Activated T-helper 2 cell treated with anti-CD3 and anti-CD28 coated beads, Interferon-gamma antibody, Interleukin-2, Interleukin-4, amounts not matched to agents 10 μg/mL and 5 μg/mL and 100 μg/mL, durations not matched to agents 14 hours and 24 hours and 36 hours (primary cell): ENCODE results near the gene KIF7. TPM values are rescaled to one million over a fixed set of nuclear protein-coding genes. Genes with fewer than 3 reads are reported as not detected.

Experiments used
- DNase-seq: peaks from one replicate; pipeline ENCODE4 v3.0.0; 2021; ENCODE audit warnings: low spot score
- H3K27ac Mint-ChIP-seq: one replicate; pipeline ENCODE4 v1.8.0; 2021; ENCODE audit warnings: mixed read lengths
- H3K27me3 Mint-ChIP-seq: one replicate; pipeline ENCODE4 v1.8.0; 2021; ENCODE audit warnings: low read depth, mixed read lengths
- H3K36me3 Mint-ChIP-seq: one replicate; pipeline ENCODE4 v1.8.0; 2021; ENCODE audit warnings: low read depth, mixed read lengths
- H3K4me1 Mint-ChIP-seq: one replicate; pipeline ENCODE4 v1.8.0; 2021; ENCODE audit warnings: low read depth, mixed read lengths
- H3K4me3 Mint-ChIP-seq: one replicate; pipeline ENCODE4 v1.8.0; 2021; ENCODE audit warnings: low read depth, mild to moderate bottlenecking, moderate library complexity, mixed read lengths
- H3K9me3 Mint-ChIP-seq: one replicate; pipeline ENCODE4 v1.8.0; 2021; ENCODE audit warnings: mixed read lengths
- intact Hi-C: fragments of 100-400 bp; cut with micrococcal nuclease; formaldehyde crosslinking; loops from one replicate; pipeline ENCODE4 v1.15.1; 2023
- total RNA-seq: library from RNA; stranded (reverse); gene quantifications from 2 replicates; pipeline ENCODE4 v1.2.3, GENCODE V29; 2022

KIF7 gene
- total RNA-seq, 1 donor from 2014 or later, result 4.2 TPM

GRCh38 chr15:89680282-89680873, 25.1 kb upstream of the KIF7 start:
- Mint-ChIP-seq H3K4me1 (no peaks in the 10 kb centered on the region), H3K9me3 (no peaks in the 10 kb centered on the region), H3K4me3 (no peak overlapping the region), H3K36me3 (no peaks in the 10 kb centered on the region), H3K27me3 (peaks cover 13% of the 10 kb centered on the region), H3K27ac (no peak overlapping the region)
- DNase-seq, result no peak
- intact Hi-C loops, result no loop called here

GRCh38 chr15:89679212-89679611, 23.9 kb upstream of the KIF7 start, which contains the start of gene PLIN1:
TSS of gene PLIN1 (minus strand) at chr15:89679367. CDS start at chr15:89677489, 1,878 bp downstream.
- Mint-ChIP-seq H3K4me3 (no peak within 1 kb of the TSS), H3K36me3 (no peaks in the 10 kb centered on the region), H3K9me3 (no peaks in the 10 kb centered on the region), H3K4me1 (no peaks in the 10 kb centered on the region), H3K27me3 (peaks cover 13% of the 10 kb centered on the region), H3K27ac (no peak within 1 kb of the TSS)
- DNase-seq, result no peak
- intact Hi-C loops, result no loop called here

DNA sequence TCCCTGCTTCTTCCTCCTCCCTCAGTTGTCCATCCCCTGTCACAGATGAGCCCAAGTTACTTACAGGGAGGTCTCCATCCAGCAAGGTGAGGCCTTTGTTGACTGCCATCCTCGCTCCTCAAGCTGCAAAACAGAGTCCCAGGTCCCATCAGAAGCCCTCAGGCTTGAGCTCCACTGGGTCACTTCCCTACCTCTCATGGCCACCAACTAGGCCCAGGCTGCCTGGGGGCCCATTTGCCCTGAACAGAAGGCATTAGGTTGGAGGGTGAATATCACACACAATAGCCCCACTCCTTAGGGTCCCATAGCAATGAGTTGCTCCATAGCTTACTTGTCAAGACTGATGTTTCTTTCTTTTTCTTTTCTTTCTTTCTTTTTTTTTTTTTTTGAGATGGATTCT, 22.1 kb upstream of the KIF7 start:
- Mint-ChIP-seq H3K9me3 (no peaks in the 10 kb centered on the region), H3K36me3 (no peaks in the 10 kb centered on the region), H3K27ac (no peak overlapping the region), H3K27me3 (peaks cover 13% of the 10 kb centered on the region), H3K4me3 (no peak overlapping the region), H3K4me1 (no peaks in the 10 kb centered on the region)
- no peak for DNase-seq
- intact Hi-C loops, result no loop called here

DNA sequence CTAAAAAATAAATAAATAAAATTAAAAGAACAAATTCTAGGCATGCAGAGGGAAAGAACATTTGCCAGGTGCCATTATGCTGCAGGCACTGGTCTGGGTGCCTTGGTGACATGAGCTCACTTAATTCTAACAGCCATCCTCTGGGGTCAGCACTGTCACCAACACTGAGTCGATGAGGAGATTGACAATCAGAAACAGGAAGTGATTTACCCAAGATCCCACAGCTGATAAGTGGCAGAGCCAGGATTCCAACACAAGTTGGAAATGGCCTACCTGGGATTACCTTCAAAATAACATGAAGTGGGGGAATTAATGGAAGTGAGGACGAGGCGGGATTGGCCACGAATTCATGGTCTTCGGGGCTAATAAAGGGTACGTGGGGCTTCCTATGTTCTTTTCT, 20.3 kb upstream of the KIF7 start:
- Mint-ChIP-seq H3K4me1 (no peaks in the 10 kb centered on the region), H3K36me3 (no peaks in the 10 kb centered on the region), H3K27me3 (peaks cover 9% of the 10 kb centered on the region), H3K4me3 (no peak overlapping the region), H3K27ac (no peak overlapping the region), H3K9me3 (no peaks in the 10 kb centered on the region)
- DNase-seq, result no peak
- intact Hi-C loops, result no loop called here

DNA sequence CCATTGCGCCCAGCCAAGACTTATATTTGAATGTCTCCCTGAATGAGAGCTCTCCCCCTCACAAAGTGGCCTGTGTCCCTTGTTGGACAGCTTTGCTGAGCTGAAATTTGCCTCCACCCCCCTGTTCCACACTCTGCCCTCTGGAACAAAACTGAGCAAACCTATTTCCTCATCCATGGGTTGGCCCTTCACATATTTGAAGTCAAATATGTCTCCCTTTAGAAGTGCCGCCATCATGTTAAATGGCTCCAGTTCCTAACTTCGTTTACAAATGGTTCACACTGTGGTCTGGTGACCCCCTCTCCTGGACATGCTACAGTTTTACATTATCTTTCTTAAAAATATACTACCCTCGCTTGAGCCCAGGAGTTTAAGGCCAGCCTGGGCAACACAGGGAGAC, 19.3 kb upstream of the KIF7 start:
- DNase-seq, result no peak
- Mint-ChIP-seq H3K9me3 (no peaks in the 10 kb centered on the region), H3K4me1 (no peaks in the 10 kb centered on the region), H3K27ac (no peak overlapping the region), H3K27me3 (peaks cover 4% of the 10 kb centered on the region), H3K4me3 (no peak overlapping the region), H3K36me3 (no peaks in the 10 kb centered on the region)
- intact Hi-C loops, result no loop called here

- no peak overlapping the region for H3K4me3 Mint-ChIP-seq
- intact Hi-C loops, result no loop called here
- H3K9me3 Mint-ChIP-seq, result no peaks in the 10 kb centered on the region
- DNase-seq, result no peak
- H3K27me3 Mint-ChIP-seq, result no peaks in the 10 kb centered on the region
- H3K4me1 Mint-ChIP-seq, result no peaks in the 10 kb centered on the region
- no peaks in the 10 kb centered on the region for H3K36me3 Mint-ChIP-seq
- H3K27ac Mint-ChIP-seq, result no peak overlapping the region
Measured at GRCh38 chr15:89673165-89673512, 17.9 kb upstream of the KIF7 start.

- no peak for DNase-seq
- peaks cover 1% of the 10 kb centered on the region for H3K27me3 Mint-ChIP-seq
- no peak overlapping the region for H3K4me3 Mint-ChIP-seq
- intact Hi-C loops, result no loop called here
- H3K4me1 Mint-ChIP-seq, result no peaks in the 10 kb centered on the region
- no peaks in the 10 kb centered on the region for H3K36me3 Mint-ChIP-seq
- no peaks in the 10 kb centered on the region for H3K9me3 Mint-ChIP-seq
- H3K27ac Mint-ChIP-seq, result no peak overlapping the region
Measured at GRCh38 chr15:89672221-89673164, 17.2 kb upstream of the KIF7 start.

DNA sequence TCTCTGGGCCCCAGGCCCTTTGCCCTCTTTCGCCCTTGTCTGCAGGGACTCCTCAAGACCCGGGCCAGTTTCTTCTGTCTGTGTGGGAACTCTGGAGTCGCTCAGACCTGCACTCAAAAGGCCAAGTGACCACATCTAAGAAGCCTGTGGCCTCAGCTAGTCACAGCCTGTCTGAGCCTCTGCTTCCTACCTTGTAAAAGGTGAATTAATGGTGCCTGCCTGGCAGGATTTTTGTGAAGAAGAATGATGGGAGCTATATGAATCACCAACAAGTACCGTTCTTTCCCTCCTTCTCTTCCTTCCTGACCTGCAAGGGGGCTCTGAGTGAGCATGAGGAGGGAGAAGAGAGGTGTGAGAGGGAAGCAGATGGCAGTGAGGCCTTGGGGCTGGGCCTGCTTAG, 16.4 kb upstream of the KIF7 start:
- Mint-ChIP-seq H3K9me3 (no peaks in the 10 kb centered on the region), H3K4me3 (no peak overlapping the region), H3K27ac (no peak overlapping the region), H3K4me1 (no peaks in the 10 kb centered on the region), H3K36me3 (no peaks in the 10 kb centered on the region), H3K27me3 (peaks cover 3% of the 10 kb centered on the region)
- DNase-seq, result no peak
- intact Hi-C loops, result no loop called here

DNA sequence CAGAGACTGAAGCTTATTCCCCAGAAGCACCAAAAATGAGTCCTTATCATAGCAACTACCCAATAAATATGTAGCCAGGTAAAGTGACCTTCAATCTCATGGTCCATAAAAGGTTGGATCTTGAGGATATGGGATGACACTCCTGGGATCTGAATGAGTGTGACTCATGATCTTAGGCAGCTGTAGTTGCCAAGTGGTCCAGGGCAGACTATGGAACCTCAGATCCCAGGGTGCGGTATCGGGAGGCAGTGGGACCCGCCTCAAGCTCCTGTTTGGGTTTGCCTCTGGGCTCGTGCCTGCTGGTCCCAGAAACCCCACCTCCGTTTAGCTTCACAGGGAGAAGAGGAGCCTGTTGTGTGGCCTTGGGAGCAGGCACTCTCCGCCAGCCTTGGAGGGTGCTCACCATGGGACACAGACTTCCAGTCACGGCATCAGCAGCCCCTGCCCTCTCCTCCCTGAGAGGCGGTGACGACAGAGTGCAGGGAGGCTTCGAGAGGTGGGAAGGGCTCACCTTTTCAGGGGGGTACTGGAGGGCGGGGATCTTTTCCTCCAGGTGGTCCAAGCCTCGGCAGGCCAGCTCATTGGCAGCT, 15.8 kb upstream of the KIF7 start:
- no peak overlapping the region for H3K4me3 Mint-ChIP-seq
- no peaks in the 10 kb centered on the region for H3K4me1 Mint-ChIP-seq
- no peaks in the 10 kb centered on the region for H3K9me3 Mint-ChIP-seq
- H3K36me3 Mint-ChIP-seq, result no peaks in the 10 kb centered on the region
- intact Hi-C loops, result no loop called here
- H3K27ac Mint-ChIP-seq, result no peak overlapping the region
- no peak for DNase-seq
- peaks cover 7% of the 10 kb centered on the region for H3K27me3 Mint-ChIP-seq

- H3K27ac Mint-ChIP-seq, result no peak overlapping the region
- no peaks in the 10 kb centered on the region for H3K4me1 Mint-ChIP-seq
- H3K36me3 Mint-ChIP-seq, result no peaks in the 10 kb centered on the region
- H3K9me3 Mint-ChIP-seq, result no peaks in the 10 kb centered on the region
- DNase-seq, result no peak
- no peak overlapping the region for H3K4me3 Mint-ChIP-seq
- H3K27me3 Mint-ChIP-seq, result peaks cover 8% of the 10 kb centered on the region
- intact Hi-C loops, result no loop called here
Measured at GRCh38 chr15:89669941-89670340, 14.7 kb upstream of the KIF7 start.

GRCh38 chr15:89669309-89669865, 14.1 kb upstream of the KIF7 start:
- Mint-ChIP-seq H3K4me3 (no peak overlapping the region), H3K27ac (no peak overlapping the region), H3K9me3 (no peaks in the 10 kb centered on the region), H3K27me3 (peaks cover 14% of the 10 kb centered on the region), H3K4me1 (no peaks in the 10 kb centered on the region), H3K36me3 (no peaks in the 10 kb centered on the region)
- DNase-seq, result no peak
- intact Hi-C loops, result no loop called here

DNA sequence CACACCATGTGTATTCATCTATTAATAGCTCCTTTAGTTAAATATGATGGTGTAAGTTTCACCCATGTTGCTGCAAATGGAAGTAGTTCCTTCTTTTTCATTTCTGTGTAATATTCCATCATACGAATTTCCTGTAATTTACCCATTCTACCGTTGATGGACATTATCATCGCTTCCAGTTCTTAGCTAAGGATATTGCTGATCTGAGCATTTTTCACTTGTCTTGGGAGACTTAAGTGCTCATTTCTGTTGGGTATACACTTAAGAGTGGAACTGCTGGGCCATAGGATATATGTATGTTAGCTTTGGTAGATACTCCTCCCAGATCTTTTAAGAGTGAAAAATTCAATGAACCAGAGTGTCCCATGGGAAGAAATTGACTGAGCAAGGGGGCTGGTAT, 12.9 kb upstream of the KIF7 start:
- intact Hi-C loops, result no loop called here
- Mint-ChIP-seq H3K4me1 (no peaks in the 10 kb centered on the region), H3K27ac (no peak overlapping the region), H3K9me3 (no peaks in the 10 kb centered on the region), H3K27me3 (peaks cover 16% of the 10 kb centered on the region), H3K36me3 (no peaks in the 10 kb centered on the region), H3K4me3 (no peak overlapping the region)
- no peak for DNase-seq

- no peaks in the 10 kb centered on the region for H3K4me1 Mint-ChIP-seq
- H3K36me3 Mint-ChIP-seq, result no peaks in the 10 kb centered on the region
- intact Hi-C loops, result no loop called here
- no peak overlapping the region for H3K4me3 Mint-ChIP-seq
- no peak overlapping the region for H3K27ac Mint-ChIP-seq
- no peak for DNase-seq
- no peaks in the 10 kb centered on the region for H3K9me3 Mint-ChIP-seq
- H3K27me3 Mint-ChIP-seq, result peaks cover 19% of the 10 kb centered on the region
Measured at GRCh38 chr15:89667706-89667960, 12.4 kb upstream of the KIF7 start.
